HCT116 (cell line): ENCODE data around the gene ZNF561. TPM values are rescaled to one million over a fixed set of nuclear protein-coding genes. Genes with fewer than 3 reads are reported as not detected.

Experiments
- ATAC-seq: fragments of 200-7000 bp; cut with Tn5 transposase; 2 replicates; pipeline ENCODE4 v1.9.1; 2020; ENCODE audit warnings: mild to moderate bottlenecking, moderate library complexity
- BruUV-seq: library from RNA; stranded (reverse); fragments of 400-500 nt; replicated peaks from 2 replicates; lab custom pipeline; 2021; lab: Mats Ljungman, UMichigan
- CTCF ChIA-PET: fragments of 300-600 bp; sonication (Branson Sonifier 250); formaldehyde crosslinking; loops from one replicate; lab custom pipeline; 2021; ENCODE audit warnings: antibody characterized with exemption; lab: Charles Lee
- POLR2A ChIA-PET: fragments of 300-600, 350-600 bp; sonication (Branson Sonifier 250); formaldehyde crosslinking; loops from one replicate; lab custom pipeline; 2021; ENCODE audit warnings: antibody characterized with exemption; lab: Charles Lee
- RAD21 ChIA-PET, 2 experiments: fragments of 300-600 bp; sonication (Branson Sonifier 250); formaldehyde crosslinking; loops; one replicate each; lab custom pipeline; 2023; ENCODE audit warnings: low total read pairs in 2 of 2; ENCODE audit not compliant: uncharacterized antibody in 2 of 2, unreplicated experiment in 2 of 2, low non-redundant PET in 1 of 2; lab: Charles Lee
- DNase-seq: peaks from one replicate; pipeline ENCODE4 v3.0.0-alpha.2; 2010; ENCODE audit warnings: low read depth, low spot score
- H2AFZ ChIP-seq: fragments of 200-600 bp; shearing (Covaris generic), sonication (generic); 2 replicates; pipeline ENCODE4 v1.6.1; 2017; ENCODE audit warnings: low read depth, mixed run types, mixed read lengths, antibody characterized with exemption, low read length; ENCODE audit not compliant: poor library complexity, severe bottlenecking
- H3K27ac ChIP-seq: 2 replicates; pipeline ENCODE4 v1.5.1; 2012; ENCODE audit warnings: low read depth, low read length
- H3K27me3 ChIP-seq: fragments of 200-600 bp; sonication (generic); 2 replicates; pipeline ENCODE4 v1.6.1; 2016; ENCODE audit warnings: mixed run types, low read length, mixed read lengths; ENCODE audit not compliant: insufficient read depth
- H3K36me3 ChIP-seq, 2 experiments: fragments of 200-500 bp in 1 of 2; fragments of 200-600 bp in 1 of 2; sonication (Bioruptor generic) in 1 of 2; sonication (generic) in 1 of 2; 2 replicates each; pipeline versions ENCODE4 v1.5.1 to v1.6.1; 2014 to 2016; ENCODE audit warnings: low read length in 2 of 2, inconsistent platforms in 1 of 2, mixed read lengths in 1 of 2, mixed run types in 1 of 2; ENCODE audit not compliant: insufficient read depth in 2 of 2, control insufficient read depth in 1 of 2
- H3K4me1 ChIP-seq, 2 experiments: fragments of 200-600 bp in 1 of 2; sonication (generic) in 1 of 2; 2 replicates each; pipeline versions ENCODE4 v1.5.1 to v1.6.1; 2012 to 2017; ENCODE audit warnings: low read length in 2 of 2, inconsistent platforms in 1 of 2, mild to moderate bottlenecking in 1 of 2, mixed read lengths in 1 of 2, mixed run types in 1 of 2, moderate library complexity in 1 of 2; ENCODE audit not compliant: insufficient read depth in 2 of 2, control insufficient read depth in 1 of 2
- H3K4me2 ChIP-seq: fragments of 200-600 bp; sonication (generic); 2 replicates; pipeline ENCODE4 v1.6.1; 2017; ENCODE audit warnings: mixed run types, low read length, mixed read lengths
- H3K4me3 ChIP-seq, 2 experiments: fragments of 200-600 bp in 1 of 2; sonication (generic) in 1 of 2; replicated peaks in 1 of 2; 2 replicates each; pipeline ENCODE4 v1.5.1; 2011 to 2016; ENCODE audit warnings: low read length in 2 of 2, control low read depth in 1 of 2, low read depth in 1 of 2, mild to moderate bottlenecking in 1 of 2, mixed read lengths in 1 of 2, mixed run types in 1 of 2
- H3K79me2 ChIP-seq: fragments of 200-600 bp; sonication (generic); 2 replicates; pipeline ENCODE4 v1.6.1; 2017; ENCODE audit warnings: mild to moderate bottlenecking, mixed run types, low read length, moderate library complexity, mixed read lengths; ENCODE audit not compliant: insufficient read depth
- H3K9ac ChIP-seq: fragments of 200-600 bp; sonication (generic); 2 replicates; pipeline ENCODE4 v1.6.1; 2016; ENCODE audit warnings: low read length, mixed read lengths
- H3K9me2 ChIP-seq: fragments of 200-600 bp; sonication (generic), shearing (Covaris generic); 2 replicates; pipeline ENCODE4 v1.6.1; 2017; ENCODE audit warnings: mixed run types, mild to moderate bottlenecking, moderate library complexity; ENCODE audit not compliant: insufficient read depth
- H3K9me3 ChIP-seq, 2 experiments: fragments of 200-500 bp in 1 of 2; fragments of 200-600 bp in 1 of 2; sonication (Bioruptor generic) in 1 of 2; sonication (generic) in 1 of 2; 2 replicates each; pipeline ENCODE4 v1.6.1; 2014 to 2017; ENCODE audit warnings: low read length in 2 of 2, mixed read lengths in 2 of 2, inconsistent platforms in 1 of 2, low read depth in 1 of 2, mild to moderate bottlenecking in 1 of 2, mixed run types in 1 of 2, moderate library complexity in 1 of 2; ENCODE audit not compliant: control insufficient read depth in 1 of 2, insufficient read depth in 1 of 2
- H4K20me1 ChIP-seq: fragments of 200-600 bp; sonication (generic), shearing (Covaris generic); 2 replicates; pipeline ENCODE4 v1.6.1; 2017; ENCODE audit warnings: mixed run types, mild to moderate bottlenecking, moderate library complexity; ENCODE audit not compliant: insufficient read depth
- SIN3A ChIP-seq: IDR thresholded peaks from 2 replicates; pipeline ENCODE4 v1.6.1; 2012; ENCODE audit warnings: low read depth
- YY1 ChIP-seq: IDR thresholded peaks from 2 replicates; pipeline ENCODE4 v1.6.1; 2011; ENCODE audit warnings: low read length, low read depth, moderate library complexity, mild to moderate bottlenecking; ENCODE audit not compliant: insufficient replicate concordance; ENCODE audit errors: extremely low read depth
- ZNF274 ChIP-seq: fragments of 200-500 bp; sonication (Bioruptor generic); IDR thresholded peaks from 2 replicates; pipeline ENCODE4 v1.6.1; 2014; ENCODE audit warnings: mild to moderate bottlenecking, low read depth, low read length, inconsistent platforms
- intact Hi-C: fragments of 100-400 bp; cut with micrococcal nuclease; formaldehyde crosslinking; loops from 2 replicates; pipeline ENCODE4 v1.10.0; 2022
- total RNA-seq: library from RNA; stranded (reverse); gene quantifications from one replicate; pipeline ENCODE4 v1.2.1, GENCODE V29; 2021; ENCODE audit not compliant: unreplicated experiment
- TF ChIP-seq, protein P1 (sequence below), 3 experiments: fragments of 200-600 bp in 1 of 3; sonication (generic) in 1 of 3; IDR thresholded peaks in 2 of 3; conservative IDR thresholded peaks in 1 of 3; 2 replicates each; pipeline ENCODE4 v1.5.1; 2012 to 2017; ENCODE audit warnings: low read depth in 2 of 3, low read length in 2 of 3, antibody characterized with exemption in 1 of 3, borderline replicate concordance in 1 of 3, control low read depth in 1 of 3, mild to moderate bottlenecking in 1 of 3, mixed read lengths in 1 of 3, mixed run types in 1 of 3, moderate library complexity in 1 of 3; ENCODE audit not compliant: insufficient read depth in 1 of 3
- TF ChIP-seq, protein P2 (sequence below): IDR thresholded peaks from 2 replicates; pipeline ENCODE4 v1.6.1; 2012
- TF ChIP-seq, protein P3 (sequence below): IDR thresholded peaks from 2 replicates; pipeline ENCODE4 v1.6.1; 2012; ENCODE audit warnings: low read depth

Gene ZNF561
- total RNA-seq, 1 experiment from 2014 or later: 31.3 TPM

DNA sequence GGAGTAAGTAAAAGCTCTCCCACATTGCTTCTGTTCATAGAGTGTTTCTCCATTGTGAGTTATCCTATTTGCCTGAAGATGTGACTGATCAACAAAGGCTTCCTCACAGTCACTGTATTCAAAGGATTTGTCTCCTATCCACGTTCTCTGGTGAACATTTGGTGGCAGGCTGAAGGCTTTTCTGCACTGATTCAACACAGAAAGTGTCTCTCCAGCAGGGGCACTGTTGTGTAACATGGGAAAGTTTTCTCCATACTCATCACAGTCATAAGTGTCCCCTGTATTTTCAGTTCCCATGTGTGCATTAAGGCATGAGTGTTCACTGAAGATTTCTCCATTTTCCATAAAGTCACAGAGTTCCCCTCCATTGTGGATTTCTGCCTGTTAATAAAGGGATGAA is 54.3 kb downstream of the ZNF561 start:
- no peak overlapping the region for H3K9ac ChIP-seq
- RAD21 ChIA-PET: no interaction called here
- H3K4me1 ChIP-seq: no peaks in the 10 kb centered on the region
- BruUV-seq: no TSS peak
- H3K27ac ChIP-seq: no peak overlapping the region
- TF ChIP-seq ZNF274: no peak
- TF ChIP-seq, protein P1, sequence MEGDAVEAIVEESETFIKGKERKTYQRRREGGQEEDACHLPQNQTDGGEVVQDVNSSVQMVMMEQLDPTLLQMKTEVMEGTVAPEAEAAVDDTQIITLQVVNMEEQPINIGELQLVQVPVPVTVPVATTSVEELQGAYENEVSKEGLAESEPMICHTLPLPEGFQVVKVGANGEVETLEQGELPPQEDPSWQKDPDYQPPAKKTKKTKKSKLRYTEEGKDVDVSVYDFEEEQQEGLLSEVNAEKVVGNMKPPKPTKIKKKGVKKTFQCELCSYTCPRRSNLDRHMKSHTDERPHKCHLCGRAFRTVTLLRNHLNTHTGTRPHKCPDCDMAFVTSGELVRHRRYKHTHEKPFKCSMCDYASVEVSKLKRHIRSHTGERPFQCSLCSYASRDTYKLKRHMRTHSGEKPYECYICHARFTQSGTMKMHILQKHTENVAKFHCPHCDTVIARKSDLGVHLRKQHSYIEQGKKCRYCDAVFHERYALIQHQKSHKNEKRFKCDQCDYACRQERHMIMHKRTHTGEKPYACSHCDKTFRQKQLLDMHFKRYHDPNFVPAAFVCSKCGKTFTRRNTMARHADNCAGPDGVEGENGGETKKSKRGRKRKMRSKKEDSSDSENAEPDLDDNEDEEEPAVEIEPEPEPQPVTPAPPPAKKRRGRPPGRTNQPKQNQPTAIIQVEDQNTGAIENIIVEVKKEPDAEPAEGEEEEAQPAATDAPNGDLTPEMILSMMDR (IDR thresholded peaks at IDR 0.05 in 2 of 3, conservative IDR thresholded peaks at IDR 0.05 in 1 of 3; ENCODE audit: borderline replicate concordance in 1 of 3, insufficient read depth in 1 of 3, low read depth in 2 of 3, low read length in 2 of 3): peak in 2 of 3 experiments; percentile 24 to 39; a peak in 3 of 6 replicates
- intact Hi-C loops: no loop called here
- H3K4me2 ChIP-seq: no peak overlapping the region
- peaks cover 55 to 94% of the 10 kb centered on the region in 2 experiments for H3K36me3 ChIP-seq
- DNase-seq (no peak), ATAC-seq (no peak)
- POLR2A ChIA-PET: no interaction called here
- H3K4me3 ChIP-seq: no peak overlapping the region
- H3K9me3 ChIP-seq: peaks cover 78 to 79% of the 10 kb centered on the region in 2 experiments; a peak in 3 of 4 replicates
- no peak overlapping the region for H2AFZ ChIP-seq
- CTCF ChIA-PET: no interaction called here
- no peaks in the 10 kb centered on the region for H3K27me3 ChIP-seq
- no peaks in the 10 kb centered on the region for H3K9me2 ChIP-seq
- H3K79me2 ChIP-seq: peaks cover 98% of the 10 kb centered on the region
- peaks cover 4% of the 10 kb centered on the region; the same call in 1 of the 2 replicates for H4K20me1 ChIP-seq

DNA sequence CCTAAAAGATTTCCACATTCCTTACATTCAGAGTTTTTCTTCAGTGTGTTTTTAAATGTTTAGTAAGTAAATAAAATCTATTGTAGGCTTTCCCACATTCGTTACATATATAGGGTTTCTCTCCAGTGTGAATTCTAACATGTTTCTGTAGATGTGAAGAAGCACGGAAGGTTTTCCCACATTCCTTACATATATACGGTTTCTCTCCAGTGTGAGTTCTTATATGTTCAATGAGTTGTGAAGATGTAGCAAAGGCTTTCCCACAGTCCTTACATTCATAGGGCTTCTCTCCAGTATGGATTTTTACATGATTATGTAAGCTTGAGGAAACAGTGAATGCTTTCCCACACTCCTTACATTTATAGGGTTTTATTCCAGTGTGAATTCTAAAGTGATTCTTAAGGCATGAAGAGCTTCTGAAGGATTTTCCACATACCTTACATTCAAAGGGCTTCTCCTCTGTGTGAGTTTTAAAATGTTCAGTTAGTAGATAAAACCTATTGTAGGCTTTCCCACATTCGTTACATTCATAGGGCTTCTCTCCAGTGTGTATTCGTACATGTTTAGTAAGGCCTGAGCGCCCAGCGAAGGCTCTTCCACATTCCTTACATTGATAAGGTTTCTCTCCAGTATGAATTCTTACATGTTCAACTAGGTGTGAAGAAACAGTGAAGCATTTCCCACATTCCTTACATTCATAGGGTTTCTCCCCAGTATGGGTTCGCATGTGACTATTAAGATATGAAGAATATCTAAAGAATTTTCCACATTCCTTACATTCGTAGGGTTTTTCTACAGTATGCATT is 54.9 kb downstream of the ZNF561 start:
- Histone ChIP-seq H3K4me1 (no peaks in the 10 kb centered on the region), H2AFZ (no peak overlapping the region), H3K4me2 (no peak overlapping the region), H3K4me3 (no peak overlapping the region), H3K79me2 (peaks cover 92% of the 10 kb centered on the region), H4K20me1 (peaks cover 1% of the 10 kb centered on the region; the same call in 1 of the 2 replicates), H3K27ac (no peak overlapping the region), H3K9me2 (no peaks in the 10 kb centered on the region), H3K27me3 (no peaks in the 10 kb centered on the region), H3K9ac (no peak overlapping the region), H3K36me3 (peaks cover 58 to 96% of the 10 kb centered on the region in 2 experiments), H3K9me3 (peaks cover 79 to 81% of the 10 kb centered on the region in 2 experiments; a peak in 3 of 4 replicates)
- POLR2A ChIA-PET: no interaction called here
- BruUV-seq: TSS peak; percentile 17
- DNase-seq: no peak
- ATAC-seq: no peak
- RAD21 ChIA-PET: no interaction called here
- CTCF ChIA-PET: no interaction called here
- intact Hi-C loops: no loop called here
- TF ChIP-seq, protein P2, sequence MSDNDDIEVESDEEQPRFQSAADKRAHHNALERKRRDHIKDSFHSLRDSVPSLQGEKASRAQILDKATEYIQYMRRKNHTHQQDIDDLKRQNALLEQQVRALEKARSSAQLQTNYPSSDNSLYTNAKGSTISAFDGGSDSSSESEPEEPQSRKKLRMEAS: no peak
- TF ChIP-seq ZNF274 (peak; percentile 72), SIN3A (no peak), YY1 (no peak)
- TF ChIP-seq, protein P3, sequence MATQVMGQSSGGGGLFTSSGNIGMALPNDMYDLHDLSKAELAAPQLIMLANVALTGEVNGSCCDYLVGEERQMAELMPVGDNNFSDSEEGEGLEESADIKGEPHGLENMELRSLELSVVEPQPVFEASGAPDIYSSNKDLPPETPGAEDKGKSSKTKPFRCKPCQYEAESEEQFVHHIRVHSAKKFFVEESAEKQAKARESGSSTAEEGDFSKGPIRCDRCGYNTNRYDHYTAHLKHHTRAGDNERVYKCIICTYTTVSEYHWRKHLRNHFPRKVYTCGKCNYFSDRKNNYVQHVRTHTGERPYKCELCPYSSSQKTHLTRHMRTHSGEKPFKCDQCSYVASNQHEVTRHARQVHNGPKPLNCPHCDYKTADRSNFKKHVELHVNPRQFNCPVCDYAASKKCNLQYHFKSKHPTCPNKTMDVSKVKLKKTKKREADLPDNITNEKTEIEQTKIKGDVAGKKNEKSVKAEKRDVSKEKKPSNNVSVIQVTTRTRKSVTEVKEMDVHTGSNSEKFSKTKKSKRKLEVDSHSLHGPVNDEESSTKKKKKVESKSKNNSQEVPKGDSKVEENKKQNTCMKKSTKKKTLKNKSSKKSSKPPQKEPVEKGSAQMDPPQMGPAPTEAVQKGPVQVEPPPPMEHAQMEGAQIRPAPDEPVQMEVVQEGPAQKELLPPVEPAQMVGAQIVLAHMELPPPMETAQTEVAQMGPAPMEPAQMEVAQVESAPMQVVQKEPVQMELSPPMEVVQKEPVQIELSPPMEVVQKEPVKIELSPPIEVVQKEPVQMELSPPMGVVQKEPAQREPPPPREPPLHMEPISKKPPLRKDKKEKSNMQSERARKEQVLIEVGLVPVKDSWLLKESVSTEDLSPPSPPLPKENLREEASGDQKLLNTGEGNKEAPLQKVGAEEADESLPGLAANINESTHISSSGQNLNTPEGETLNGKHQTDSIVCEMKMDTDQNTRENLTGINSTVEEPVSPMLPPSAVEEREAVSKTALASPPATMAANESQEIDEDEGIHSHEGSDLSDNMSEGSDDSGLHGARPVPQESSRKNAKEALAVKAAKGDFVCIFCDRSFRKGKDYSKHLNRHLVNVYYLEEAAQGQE: no peak
- TF ChIP-seq, all 23 proteins: peak for 1
